ENCODE results near the gene KCNJ4.
"Not testable (repeated sequence)": the region's sequence is repeated elsewhere in the genome, so short reads cannot be mapped to it uniquely, and the experiment has no call there.

KCNJ4 gene

GRCh38 chr22:38418589-38418988 lies 36.4 kb downstream of the KCNJ4 start:
- no peaks in the 10 kb centered on the region for H3K9me3 Mint-ChIP-seq
- no peak overlapping the region for H3K4me3 Mint-ChIP-seq
- ATAC-seq: no peak
- H3K27me3 Mint-ChIP-seq: peaks cover 19% of the 10 kb centered on the region
- no peaks in the 10 kb centered on the region for H3K36me3 Mint-ChIP-seq
- peak overlapping the region; percentile 3 for H3K27ac Mint-ChIP-seq
- peaks cover 10% of the 10 kb centered on the region for H3K4me1 Mint-ChIP-seq

DNA sequence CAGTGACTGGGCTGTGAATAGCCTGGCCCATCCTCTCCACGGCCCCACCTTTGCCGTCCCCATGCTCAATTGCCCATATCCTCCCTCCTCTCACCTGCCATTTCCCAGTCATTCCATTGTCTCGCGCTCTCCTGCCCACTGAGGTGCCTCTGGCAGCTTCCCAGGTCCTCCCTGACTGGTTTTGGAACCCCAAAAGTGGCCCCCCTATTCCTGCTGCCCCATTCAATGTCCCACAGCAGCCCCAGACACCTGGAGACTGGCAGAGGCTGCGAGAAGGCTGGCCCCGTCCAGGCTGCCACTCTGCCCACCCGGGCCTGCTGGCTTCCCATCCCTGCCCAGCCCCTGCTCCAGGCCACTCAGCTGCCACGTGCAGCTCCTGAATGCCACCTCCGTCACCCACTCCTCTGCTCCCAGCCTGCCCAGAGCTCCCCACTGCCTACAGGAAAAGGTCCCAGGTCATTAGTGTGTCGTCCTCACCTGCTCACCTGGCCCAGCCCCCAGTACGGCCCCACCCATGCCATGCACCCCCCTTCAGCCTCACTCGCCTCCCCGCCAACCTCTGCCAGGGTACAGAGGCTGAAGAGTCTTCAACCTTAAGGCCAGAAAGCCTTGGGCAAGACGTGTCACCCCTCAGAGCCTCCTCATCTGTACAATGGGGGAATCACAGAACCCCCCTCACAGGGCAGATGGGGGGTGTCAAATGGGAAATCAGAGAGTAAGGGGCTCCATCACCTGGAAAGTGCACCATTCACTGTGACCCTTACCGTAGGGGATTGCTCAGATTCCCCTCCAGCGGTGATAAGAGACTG lies 37.5 kb downstream of the KCNJ4 start:
- no peaks in the 10 kb centered on the region for H3K9me3 Mint-ChIP-seq
- ATAC-seq: no peak
- peaks cover 9% of the 10 kb centered on the region for H3K27me3 Mint-ChIP-seq
- H3K27ac Mint-ChIP-seq: no peak overlapping the region
- peaks cover 13% of the 10 kb centered on the region for H3K4me1 Mint-ChIP-seq
- no peak overlapping the region for H3K4me3 Mint-ChIP-seq
- H3K36me3 Mint-ChIP-seq: no peaks in the 10 kb centered on the region

- ATAC-seq: no peak
- H3K27ac Mint-ChIP-seq: no peak overlapping the region
- no peaks in the 10 kb centered on the region for H3K36me3 Mint-ChIP-seq
- H3K27me3 Mint-ChIP-seq: peaks cover 9% of the 10 kb centered on the region
- H3K4me3 Mint-ChIP-seq: no peak overlapping the region
- H3K9me3 Mint-ChIP-seq: no peaks in the 10 kb centered on the region
- H3K4me1 Mint-ChIP-seq: peaks cover 16% of the 10 kb centered on the region
These were observed 38.3 kb downstream of the KCNJ4 start for GRCh38 chr22:38416621-38417251.

GRCh38 chr22:38415561-38416321 lies 39.3 kb downstream of the KCNJ4 start:
- Mint-ChIP-seq H3K27ac (no peak overlapping the region), H3K27me3 (peaks cover 9% of the 10 kb centered on the region), H3K4me1 (peaks cover 16% of the 10 kb centered on the region), H3K4me3 (no peak overlapping the region), H3K9me3 (no peaks in the 10 kb centered on the region), H3K36me3 (no peaks in the 10 kb centered on the region)
- ATAC-seq: peak; percentile 41

DNA sequence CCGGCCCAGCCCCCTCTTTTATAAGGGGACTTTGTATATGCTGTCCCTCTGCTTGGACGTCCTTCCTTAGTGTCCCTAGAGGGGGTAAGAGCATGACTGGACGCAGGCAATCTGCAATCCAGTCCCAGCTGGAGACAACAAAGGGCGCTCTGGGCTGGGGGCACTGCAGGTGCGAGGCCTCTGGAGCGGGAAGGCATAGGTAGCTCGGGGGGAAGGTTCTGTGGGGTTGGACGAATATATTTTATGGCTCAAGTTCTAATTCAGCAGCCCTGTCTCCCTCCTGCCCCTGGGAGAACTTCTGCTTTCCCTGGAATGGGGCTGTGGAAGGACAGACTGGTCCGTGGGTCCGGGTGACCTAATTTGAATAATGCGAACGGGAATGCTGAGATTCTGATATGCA lies 40.0 kb downstream of the KCNJ4 start:
- Mint-ChIP-seq H3K4me3 (no peak overlapping the region), H3K4me1 (peaks cover 16% of the 10 kb centered on the region), H3K9me3 (no peaks in the 10 kb centered on the region), H3K27me3 (peaks cover 9% of the 10 kb centered on the region), H3K36me3 (no peaks in the 10 kb centered on the region), H3K27ac (no peak overlapping the region)
- no peak for ATAC-seq

- Mint-ChIP-seq H3K4me3 (no peak overlapping the region), H3K9me3 (no peaks in the 10 kb centered on the region), H3K27me3 (peaks cover 6% of the 10 kb centered on the region), H3K4me1 (peaks cover 14% of the 10 kb centered on the region), H3K27ac (no peak overlapping the region), H3K36me3 (no peaks in the 10 kb centered on the region)
- no peak for ATAC-seq
These were observed 41.0 kb downstream of the KCNJ4 start for GRCh38 chr22:38414009-38414395.

DNA sequence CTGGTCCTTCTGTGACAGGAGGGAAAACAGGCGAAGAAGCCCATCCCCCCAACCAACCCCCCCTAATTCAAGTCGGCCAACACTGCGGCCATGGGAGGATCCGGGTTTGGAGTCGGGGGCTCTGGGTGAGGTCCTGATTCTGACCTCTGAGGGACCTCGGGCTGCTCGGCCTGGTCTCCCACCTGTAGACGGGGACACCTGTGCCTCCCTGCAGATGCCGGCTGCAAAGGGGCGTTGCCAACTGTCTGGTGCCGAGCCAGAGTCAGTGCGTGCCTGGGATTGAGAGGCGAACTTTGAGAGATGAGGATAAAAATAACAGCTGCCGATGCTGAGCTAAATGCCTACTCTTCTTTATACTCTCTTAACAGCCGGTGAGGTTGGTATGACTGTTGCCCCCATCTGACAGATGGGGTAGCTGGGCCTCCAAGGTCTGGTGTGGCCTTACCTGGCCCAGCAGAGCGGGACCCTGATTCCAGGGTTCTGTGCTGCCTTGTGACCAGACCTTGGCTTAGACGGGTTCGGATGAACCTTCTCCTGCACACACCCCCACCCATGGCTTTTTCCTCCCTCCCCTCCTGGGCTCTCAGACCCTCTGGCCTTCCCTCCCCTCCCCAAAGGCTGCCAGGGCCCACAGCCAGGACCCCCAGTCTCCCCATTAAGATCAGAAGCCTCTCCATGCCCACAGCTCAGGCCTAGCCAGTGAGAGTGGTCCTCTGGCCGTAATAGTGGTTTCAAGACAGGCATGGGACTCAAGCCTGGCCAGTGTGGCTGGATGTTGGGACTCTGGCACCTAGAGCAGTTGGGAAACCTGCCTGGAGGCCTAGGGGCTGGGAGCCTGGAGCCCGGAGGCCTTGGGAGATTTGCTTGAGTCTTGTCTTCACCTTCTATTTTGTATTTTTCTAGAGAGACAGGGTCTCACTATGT lies 41.7 kb downstream of the KCNJ4 start:
- no peak for ATAC-seq
- Mint-ChIP-seq H3K4me1 (peaks cover 7% of the 10 kb centered on the region), H3K27me3 (no peaks in the 10 kb centered on the region), H3K9me3 (no peaks in the 10 kb centered on the region), H3K4me3 (no peak overlapping the region), H3K36me3 (no peaks in the 10 kb centered on the region), H3K27ac (no peak overlapping the region)

DNA sequence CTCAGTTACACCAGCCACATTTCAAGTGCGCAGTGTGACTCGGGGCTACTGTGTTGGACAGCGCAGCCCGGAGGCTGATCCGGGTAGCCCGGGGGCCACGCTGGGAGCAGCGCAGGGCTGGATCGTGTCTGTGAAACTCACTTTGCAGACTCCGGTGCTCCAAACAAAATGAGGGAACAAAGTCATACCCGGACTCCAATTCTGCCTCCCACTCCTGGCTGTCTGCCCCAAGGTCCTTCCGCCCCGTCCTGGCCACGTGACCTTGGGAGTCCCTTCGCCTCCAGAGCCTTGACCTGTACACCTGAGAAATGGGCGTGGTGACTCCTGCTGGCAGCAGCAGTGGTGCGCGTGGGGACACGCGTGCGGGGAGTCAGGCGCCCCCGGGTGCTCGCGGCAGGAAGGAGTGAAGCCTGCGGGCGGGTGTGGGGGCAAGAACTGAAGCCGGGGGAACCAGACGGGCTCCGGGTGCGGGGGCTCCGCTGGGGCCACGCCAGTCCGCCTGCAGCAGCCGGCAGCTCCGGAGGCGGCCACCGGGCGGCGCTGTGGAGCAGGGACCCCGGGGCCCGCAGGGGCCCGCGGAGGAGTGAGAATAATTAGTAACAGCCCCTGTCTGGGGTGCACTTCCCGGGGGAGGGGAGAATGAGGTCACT lies 42.4 kb downstream of the KCNJ4 start:
- Mint-ChIP-seq H3K36me3 (no peaks in the 10 kb centered on the region), H3K4me3 (peak overlapping the region; percentile 53)

DNA sequence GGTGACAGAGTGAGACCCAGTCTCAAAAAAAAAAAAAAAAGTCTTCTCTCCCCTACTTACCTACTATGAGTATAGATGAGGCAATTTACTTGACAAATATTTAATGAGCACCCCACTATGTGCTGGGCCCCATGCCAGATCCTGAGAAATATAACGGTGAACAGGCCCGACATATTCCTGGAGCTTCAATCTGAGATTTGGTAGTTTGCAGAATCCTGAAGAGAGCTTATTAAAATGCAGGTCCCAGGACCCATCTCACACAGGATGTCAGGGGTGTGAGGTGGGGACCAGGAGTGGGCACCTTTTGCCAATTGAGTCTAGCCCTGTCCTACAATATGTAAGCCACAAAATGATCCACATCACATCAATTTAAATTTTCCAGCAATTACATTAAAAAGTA lies 44.0 kb downstream of the KCNJ4 start:
- H3K4me3 Mint-ChIP-seq: no peak overlapping the region
- H3K4me1 Mint-ChIP-seq: peaks cover 7% of the 10 kb centered on the region
- no peaks in the 10 kb centered on the region for H3K36me3 Mint-ChIP-seq
- H3K9me3 Mint-ChIP-seq: no peaks in the 10 kb centered on the region
- no peaks in the 10 kb centered on the region for H3K27me3 Mint-ChIP-seq
- no peak overlapping the region for H3K27ac Mint-ChIP-seq
- no peak for ATAC-seq

More for the DNA sequence above, 42.4 kb downstream of the KCNJ4 start:
- H3K27ac Mint-ChIP-seq: no peak overlapping the region
- no peaks in the 10 kb centered on the region for H3K27me3 Mint-ChIP-seq
- peaks cover 7% of the 10 kb centered on the region for H3K4me1 Mint-ChIP-seq
- no peak for ATAC-seq
- no peaks in the 10 kb centered on the region for H3K9me3 Mint-ChIP-seq

DNA sequence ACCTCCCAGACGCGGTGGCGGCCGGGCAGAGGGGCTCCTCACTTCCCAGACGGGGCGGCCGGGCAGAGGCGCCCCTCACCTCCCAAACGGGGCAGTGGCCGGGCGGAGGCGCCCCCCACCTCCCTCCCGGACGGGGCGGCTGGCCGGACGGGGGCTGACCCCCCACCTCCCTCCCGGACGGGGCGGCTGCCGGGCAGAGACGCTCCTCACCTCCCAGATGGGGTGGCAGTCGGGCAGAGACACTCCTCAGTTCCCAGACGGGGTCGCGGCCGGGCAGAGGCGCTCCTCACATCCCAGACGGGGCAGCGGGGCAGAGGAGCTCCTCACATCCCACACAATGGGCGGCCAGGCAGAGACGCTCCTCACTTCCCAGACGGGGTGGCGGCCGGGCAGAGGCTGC lies 45.1 kb downstream of the KCNJ4 start:
- not testable (repeated sequence) for ATAC-seq, H3K4me1 Mint-ChIP-seq, H3K27me3 Mint-ChIP-seq

DNA sequence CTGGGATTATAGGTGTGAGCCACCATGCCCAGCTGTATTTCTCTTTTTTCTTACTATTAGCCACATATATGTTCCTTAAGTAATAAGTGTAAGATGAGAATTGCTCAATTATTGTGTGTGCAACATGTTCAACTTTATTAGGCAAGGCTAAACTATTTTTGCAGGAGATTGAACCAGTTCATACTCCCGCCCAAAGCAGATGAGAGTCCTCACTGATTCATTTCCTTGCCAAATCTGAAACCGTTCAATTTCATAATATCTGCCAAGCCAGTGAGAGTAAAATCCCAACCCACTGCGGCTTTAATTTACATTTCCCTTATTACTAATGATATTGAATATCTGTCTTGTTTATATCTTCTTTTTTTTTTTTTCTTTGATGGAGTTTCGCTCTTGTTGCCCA lies 48.4 kb downstream of the KCNJ4 start:
- H3K36me3 Mint-ChIP-seq: no peaks in the 10 kb centered on the region
- H3K27ac Mint-ChIP-seq: no peak overlapping the region
- peaks cover 15% of the 10 kb centered on the region for H3K4me1 Mint-ChIP-seq
- ATAC-seq: no peak
- H3K9me3 Mint-ChIP-seq: no peaks in the 10 kb centered on the region
- no peak overlapping the region for H3K4me3 Mint-ChIP-seq
- H3K27me3 Mint-ChIP-seq: no peaks in the 10 kb centered on the region

More for the DNA sequence above, 45.1 kb downstream of the KCNJ4 start:
- H3K36me3 Mint-ChIP-seq, H3K4me3 Mint-ChIP-seq, H3K27ac Mint-ChIP-seq, H3K9me3 Mint-ChIP-seq: not testable (repeated sequence)

GRCh38 chr22:38404419-38404818 lies 50.6 kb downstream of the KCNJ4 start:
- Mint-ChIP-seq H3K9me3 (no peaks in the 10 kb centered on the region), H3K36me3 (no peaks in the 10 kb centered on the region), H3K27me3 (no peaks in the 10 kb centered on the region), H3K4me3 (no peak overlapping the region), H3K4me1 (peaks cover 19% of the 10 kb centered on the region), H3K27ac (no peak overlapping the region)
- no peak for ATAC-seq

- no peak overlapping the region for H3K4me3 Mint-ChIP-seq
These were observed 51.2 kb downstream of the KCNJ4 start for GRCh38 chr22:38403812-38404211.

GRCh38 chr22:38402204-38402603 lies 52.8 kb downstream of the KCNJ4 start:
- Mint-ChIP-seq H3K27me3 (no peaks in the 10 kb centered on the region), H3K4me1 (peaks cover 20% of the 10 kb centered on the region), H3K36me3 (peaks cover 2% of the 10 kb centered on the region), H3K27ac (no peak overlapping the region), H3K9me3 (no peaks in the 10 kb centered on the region), H3K4me3 (no peak overlapping the region)
- ATAC-seq: no peak

More at GRCh38 chr22:38403812-38404211, 51.2 kb downstream of the KCNJ4 start:
- peaks cover 20% of the 10 kb centered on the region for H3K4me1 Mint-ChIP-seq
- no peak for ATAC-seq
- no peaks in the 10 kb centered on the region for H3K9me3 Mint-ChIP-seq
- no peak overlapping the region for H3K27ac Mint-ChIP-seq
- no peaks in the 10 kb centered on the region for H3K27me3 Mint-ChIP-seq
- H3K36me3 Mint-ChIP-seq: no peaks in the 10 kb centered on the region

All from stimulated activated memory B cell treated with anti-CD40 and anti-IgM and Interleukin-4, amounts not matched to agents 10 μg/mL and 1 μg/mL and 100 μg/mL, for 72 hours (primary cell).